ENCODE results near the gene IGSF8. TPM values are rescaled to one million over a fixed set of nuclear protein-coding genes. Genes with fewer than 3 reads are reported as not detected.

The IGSF8 gene, protein sequence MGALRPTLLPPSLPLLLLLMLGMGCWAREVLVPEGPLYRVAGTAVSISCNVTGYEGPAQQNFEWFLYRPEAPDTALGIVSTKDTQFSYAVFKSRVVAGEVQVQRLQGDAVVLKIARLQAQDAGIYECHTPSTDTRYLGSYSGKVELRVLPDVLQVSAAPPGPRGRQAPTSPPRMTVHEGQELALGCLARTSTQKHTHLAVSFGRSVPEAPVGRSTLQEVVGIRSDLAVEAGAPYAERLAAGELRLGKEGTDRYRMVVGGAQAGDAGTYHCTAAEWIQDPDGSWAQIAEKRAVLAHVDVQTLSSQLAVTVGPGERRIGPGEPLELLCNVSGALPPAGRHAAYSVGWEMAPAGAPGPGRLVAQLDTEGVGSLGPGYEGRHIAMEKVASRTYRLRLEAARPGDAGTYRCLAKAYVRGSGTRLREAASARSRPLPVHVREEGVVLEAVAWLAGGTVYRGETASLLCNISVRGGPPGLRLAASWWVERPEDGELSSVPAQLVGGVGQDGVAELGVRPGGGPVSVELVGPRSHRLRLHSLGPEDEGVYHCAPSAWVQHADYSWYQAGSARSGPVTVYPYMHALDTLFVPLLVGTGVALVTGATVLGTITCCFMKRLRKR
- polyA plus RNA-seq (2012; ENCODE audit: insufficient read depth, insufficient read length): 44.4 TPM

DNA sequence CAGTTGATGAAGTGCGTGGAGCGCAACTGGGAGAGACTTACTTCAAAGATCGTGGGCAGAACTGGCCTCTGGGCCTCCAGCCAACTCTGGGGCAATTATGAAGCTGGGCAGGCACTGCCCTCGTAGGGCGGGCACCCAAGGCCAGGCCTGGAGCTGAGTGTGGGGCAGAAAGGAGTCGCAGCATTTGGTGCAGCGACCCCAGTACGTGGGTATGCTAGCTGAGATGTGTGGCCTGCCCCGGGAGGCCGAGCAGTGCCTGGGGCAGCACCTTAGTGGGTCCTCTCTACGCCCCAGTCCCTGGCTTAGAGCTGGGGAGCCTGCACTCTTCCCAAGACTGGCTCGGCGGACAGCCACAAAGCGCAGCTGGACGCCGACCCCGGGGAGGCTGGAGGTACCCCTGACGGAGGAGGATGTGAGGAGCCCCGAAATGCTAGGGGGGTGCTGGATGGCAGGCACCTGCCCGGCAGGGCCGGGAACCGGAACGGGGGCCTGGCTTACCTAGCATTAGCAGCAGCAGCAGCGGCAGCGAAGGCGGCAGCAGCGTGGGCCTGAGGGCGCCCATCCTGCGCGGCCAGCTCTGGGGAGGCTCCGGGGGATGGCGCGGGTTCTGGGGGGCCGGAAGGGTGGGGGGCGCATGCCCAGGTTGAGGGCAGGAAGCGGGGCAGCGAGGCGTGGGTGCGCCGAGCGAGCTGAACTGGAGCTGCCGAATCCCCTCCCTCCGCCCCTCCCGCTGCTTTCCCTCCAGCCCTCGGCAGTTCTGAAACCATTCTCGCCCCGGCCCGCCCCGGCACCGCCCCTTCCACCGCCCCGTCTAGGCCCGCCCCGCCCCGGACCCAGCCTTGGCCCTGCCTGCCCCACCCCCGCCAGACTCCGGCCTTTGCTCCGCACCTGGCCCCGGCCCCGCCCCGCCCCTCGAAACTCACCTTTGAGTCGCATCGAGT, at the start of gene IGSF8:
TSS of gene IGSF8 (minus strand) at position 709 of the 941 bp plus-strand sequence. CDS start at position 562, 147 bp downstream.
- H3K4me3 ChIP-seq (ENCODE audit: low read length): peak within 1 kb of the TSS; percentile 88
- DNase-seq (ENCODE audit: low read depth, low spot score): peak; percentile 90

DNA sequence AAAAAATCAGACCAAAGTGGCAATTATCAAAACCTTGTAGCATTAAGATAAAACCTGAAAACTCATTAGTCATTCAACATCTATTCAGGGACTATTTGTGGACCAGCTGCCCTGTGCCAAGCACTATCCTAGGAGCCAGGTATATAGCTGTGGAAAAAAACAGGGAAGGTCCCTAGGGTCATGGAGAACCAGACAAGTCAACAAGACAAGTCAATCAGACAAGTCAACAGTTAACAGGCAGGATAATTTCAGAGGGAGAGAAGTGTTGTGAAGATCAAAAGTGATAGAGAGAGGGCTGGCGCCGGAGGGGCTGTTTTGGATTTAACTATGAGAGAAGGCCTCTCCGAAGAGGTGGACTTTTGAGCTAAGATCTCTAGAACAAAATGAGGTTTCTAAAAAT, 49.7 kb upstream of the IGSF8 start:
- DNase-seq (ENCODE audit: low read depth, low spot score): no peak

DNA sequence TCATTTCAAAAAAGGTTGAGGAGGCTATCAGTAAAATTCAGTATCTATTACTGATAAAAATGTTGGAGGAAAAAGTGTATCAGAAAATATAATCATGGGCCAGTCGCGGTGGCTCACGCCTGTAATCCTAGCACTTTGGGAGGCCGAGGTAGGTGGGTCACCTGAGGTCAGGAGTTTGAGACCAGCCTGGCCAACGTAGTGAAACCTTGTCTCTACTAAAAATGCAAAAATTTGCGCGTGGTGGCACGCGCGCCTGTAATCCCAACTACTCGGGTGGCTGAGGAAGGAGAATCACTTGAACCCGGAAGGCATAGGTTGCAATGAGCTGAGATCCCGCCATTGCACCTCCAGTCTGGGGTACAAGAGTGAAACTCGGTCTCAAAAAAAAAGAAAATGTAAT, 47.7 kb upstream of the IGSF8 start:
- no peak overlapping the region for H3K4me3 ChIP-seq (ENCODE audit: low read length)
- no peak for DNase-seq (ENCODE audit: low read depth, low spot score)

More for the DNA sequence above, 49.7 kb upstream of the IGSF8 start:
- no peak overlapping the region for H3K4me3 ChIP-seq (ENCODE audit: low read length)

DNA sequence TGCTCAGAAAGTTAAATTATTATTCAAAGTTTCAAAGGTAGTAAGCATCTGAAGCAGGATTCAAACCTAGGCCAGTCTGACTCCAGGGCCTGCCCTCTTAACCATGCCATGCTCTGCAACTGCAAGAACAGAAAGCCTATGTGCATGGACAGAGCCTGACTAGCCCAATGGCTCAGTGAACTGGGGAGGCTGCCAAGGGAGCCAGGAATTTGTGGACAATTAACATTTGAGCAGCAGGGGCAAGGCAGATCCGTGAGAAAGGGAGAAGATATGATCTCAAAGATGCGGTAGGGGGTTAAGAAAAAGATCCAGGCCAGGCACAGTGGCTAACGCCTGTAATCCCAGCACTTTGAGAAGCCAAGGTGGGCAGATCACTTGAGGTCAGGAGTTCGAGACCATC, 46.5 kb upstream of the IGSF8 start:
- no peak for DNase-seq (ENCODE audit: low read depth, low spot score)
- H3K4me3 ChIP-seq (ENCODE audit: low read length): no peak overlapping the region

DNA sequence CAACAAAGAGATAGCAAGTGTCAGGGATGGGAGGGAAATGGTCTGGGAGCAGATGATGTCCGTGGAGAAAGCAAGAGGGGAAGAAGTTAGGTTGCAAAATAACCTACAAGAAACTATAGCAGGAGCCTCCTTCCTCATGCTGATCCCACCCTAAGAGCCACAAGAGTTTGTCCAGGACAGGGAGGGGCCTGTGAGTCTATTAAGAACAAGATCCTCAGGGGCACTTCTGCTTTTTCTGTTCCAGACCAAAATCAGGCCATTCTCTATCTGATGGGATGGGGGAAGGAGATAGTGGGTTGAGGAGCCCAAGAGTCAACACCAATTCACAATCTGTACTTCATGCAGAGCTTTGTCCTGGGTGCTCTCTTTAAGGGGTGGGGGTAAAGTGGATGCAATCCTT, 45.3 kb upstream of the IGSF8 start:
- no peak for DNase-seq (ENCODE audit: low read depth, low spot score)
- H3K4me3 ChIP-seq (ENCODE audit: low read length): no peak overlapping the region

DNA sequence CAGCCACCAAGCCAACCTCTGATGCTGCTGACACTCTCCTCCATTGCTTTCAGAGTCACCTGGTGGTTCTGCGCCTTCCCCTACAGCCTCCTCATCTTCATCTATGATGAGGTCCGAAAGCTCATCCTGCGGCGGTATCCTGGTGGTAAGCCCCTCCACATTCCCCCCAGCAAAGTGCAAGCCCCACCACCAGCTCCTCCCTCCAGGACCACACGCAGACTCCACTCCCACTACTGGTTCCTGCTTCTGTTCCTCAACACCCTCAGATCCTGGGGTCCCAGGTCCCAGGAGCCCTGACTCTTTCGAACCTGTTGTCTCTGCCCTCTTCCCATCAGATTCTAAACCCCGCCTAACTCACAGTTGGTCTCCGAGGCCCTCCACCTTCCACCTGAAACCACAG, 41.4 kb upstream of the IGSF8 start:
- H3K4me3 ChIP-seq (ENCODE audit: low read length): no peak overlapping the region
- DNase-seq (ENCODE audit: low read depth, low spot score): no peak

DNA sequence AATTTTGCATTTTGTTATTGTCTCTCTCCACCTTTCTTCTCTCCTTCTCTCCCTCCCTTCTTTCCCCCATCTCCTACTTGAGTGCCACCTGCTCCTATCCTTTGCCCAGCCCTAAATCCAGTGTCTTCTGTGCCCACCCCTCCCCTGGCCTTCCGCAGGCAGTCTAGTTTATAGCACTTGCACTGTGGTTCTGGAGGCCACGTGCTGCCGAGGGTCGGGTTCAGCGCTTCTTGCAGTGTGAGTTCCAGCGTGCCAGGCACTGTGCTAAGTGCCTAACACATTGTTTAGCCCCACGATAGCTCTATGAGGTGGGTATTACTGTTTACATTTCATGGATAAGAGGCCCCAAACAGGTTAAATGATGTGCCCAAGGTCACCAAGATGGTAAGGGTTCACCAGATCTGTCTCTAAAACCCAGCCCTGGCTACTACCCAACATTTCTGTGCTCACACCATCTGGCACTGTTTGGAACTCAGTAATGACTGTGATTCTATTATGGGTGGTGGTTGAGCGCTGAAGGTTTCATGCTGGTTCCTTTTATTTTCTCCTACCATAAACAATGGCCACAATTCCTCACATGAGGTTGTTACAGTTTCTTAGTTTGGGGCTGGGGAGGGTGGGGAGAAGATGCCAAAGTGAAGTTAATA, 38.9 kb upstream of the IGSF8 start:
- no peak for DNase-seq (ENCODE audit: low read depth, low spot score)
- no peak overlapping the region for H3K4me3 ChIP-seq (ENCODE audit: low read length)

DNA sequence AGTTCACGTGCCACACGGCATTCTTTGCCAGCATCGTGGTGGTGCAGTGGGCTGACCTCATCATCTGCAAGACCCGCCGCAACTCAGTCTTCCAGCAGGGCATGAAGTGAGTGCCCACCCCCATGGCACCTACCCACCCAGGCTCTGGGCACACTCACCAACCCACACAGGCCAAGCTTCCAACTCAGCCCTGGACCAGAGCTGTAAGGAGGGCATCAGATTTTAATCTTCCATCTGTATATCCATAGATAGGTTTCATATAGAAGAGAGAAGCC, 38.4 kb upstream of the IGSF8 start:
- DNase-seq (ENCODE audit: low read depth, low spot score): no peak
- H3K4me3 ChIP-seq (ENCODE audit: low read length): no peak overlapping the region

DNA sequence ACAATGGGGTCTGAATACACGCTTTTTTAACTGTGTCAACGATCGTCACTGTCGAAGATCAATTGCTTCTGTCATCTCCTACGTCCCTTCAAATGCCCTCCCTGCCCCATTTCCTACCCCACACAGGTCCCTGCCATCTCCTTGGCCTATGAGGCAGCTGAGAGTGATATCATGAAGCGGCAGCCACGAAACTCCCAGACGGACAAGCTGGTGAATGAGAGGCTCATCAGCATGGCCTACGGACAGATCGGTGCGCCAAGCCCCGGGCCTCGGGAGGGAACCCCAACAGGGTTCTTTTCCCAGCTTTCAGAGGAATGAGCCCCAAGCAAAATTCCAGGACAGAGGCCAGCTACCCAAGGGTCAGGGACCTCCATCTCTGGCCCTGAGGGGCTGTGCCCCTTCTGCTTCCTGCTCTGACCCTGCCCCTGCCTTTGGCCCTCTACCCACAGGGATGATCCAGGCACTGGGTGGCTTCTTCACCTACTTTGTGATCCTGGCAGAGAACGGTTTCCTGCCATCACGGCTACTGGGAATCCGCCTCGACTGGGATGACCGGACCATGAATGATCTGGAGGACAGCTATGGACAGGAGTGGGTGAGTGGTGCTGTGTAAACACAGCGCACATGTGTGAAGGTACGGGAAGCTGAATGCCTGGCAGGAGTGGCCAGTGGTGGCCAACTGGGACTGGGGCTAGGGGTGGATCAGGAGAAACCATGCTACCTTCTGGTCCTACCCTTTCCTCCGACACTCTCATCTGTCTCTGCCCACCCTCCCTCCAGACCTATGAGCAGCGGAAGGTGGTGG, 37.9 kb upstream of the IGSF8 start:
- no peak for DNase-seq (ENCODE audit: low read depth, low spot score)

DNA sequence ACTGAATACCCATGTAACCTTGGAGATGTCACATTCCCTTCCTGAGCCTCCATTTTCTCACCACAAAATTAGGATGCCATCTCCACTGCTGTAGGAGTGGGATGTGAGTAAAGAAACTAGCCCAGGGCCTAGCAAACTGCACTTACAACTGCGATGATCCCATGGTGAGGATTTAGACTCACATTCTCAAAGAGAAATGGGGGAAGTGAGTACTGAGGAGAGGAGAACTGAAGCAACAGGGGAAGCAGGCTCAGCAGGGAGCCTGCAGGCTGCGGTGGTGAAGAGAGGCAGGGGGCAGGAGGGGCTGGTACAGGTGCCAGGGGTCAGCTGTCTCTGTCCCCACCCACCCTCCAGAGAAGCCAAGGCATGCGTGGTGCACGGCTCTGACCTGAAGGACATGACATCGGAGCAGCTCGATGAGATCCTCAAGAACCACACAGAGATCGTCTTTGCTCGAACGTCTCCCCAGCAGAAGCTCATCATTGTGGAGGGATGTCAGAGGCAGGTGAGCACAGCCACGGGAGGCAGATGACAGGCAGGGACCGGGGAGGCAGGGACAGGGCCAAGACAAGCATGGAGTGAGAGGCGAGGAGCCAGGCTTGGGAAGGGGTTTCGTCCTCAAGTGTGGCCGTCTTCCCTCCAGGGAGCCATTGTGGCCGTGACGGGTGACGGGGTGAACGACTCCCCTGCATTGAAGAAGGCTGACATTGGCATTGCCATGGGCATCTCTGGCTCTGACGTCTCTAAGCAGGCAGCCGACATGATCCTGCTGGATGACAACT, 36.6 kb upstream of the IGSF8 start:
- H3K4me3 ChIP-seq (ENCODE audit: low read length): no peak overlapping the region
- DNase-seq (ENCODE audit: low read depth, low spot score): no peak

More for the DNA sequence above, 37.9 kb upstream of the IGSF8 start:
- no peak overlapping the region for H3K4me3 ChIP-seq (ENCODE audit: low read length)

DNA sequence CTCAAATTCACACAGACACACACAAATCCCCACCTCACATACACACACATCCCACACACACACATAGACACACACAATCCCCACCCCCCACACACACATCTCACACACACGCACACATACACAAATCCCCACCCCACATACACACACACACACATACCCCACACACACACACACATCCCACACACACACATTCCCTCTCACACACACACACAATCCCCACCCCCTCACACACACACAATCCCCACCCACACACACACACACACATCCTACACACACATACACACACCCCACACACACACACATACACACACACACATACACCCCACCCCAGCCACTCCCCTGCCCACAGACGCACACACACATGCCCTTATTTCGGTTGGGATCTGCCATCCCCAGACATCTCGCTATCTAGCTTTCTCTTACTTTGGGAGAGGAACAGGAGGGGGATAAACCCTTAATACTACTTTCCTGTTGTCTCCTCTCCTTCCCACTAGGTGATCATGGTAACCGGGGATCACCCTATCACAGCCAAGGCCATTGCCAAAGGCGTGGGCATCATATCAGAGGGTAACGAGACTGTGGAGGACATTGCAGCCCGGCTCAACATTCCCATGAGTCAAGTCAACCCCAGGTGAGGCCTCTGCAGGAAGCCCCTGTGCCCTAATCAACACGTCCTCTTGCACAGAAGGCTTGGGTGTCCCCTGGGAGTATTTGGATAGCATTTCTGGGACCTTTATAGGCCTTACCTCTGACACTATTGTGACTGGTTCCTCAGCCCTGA, 35.8 kb upstream of the IGSF8 start:
- no peak for DNase-seq (ENCODE audit: low read depth, low spot score)
- no peak overlapping the region for H3K4me3 ChIP-seq (ENCODE audit: low read length)

DNA sequence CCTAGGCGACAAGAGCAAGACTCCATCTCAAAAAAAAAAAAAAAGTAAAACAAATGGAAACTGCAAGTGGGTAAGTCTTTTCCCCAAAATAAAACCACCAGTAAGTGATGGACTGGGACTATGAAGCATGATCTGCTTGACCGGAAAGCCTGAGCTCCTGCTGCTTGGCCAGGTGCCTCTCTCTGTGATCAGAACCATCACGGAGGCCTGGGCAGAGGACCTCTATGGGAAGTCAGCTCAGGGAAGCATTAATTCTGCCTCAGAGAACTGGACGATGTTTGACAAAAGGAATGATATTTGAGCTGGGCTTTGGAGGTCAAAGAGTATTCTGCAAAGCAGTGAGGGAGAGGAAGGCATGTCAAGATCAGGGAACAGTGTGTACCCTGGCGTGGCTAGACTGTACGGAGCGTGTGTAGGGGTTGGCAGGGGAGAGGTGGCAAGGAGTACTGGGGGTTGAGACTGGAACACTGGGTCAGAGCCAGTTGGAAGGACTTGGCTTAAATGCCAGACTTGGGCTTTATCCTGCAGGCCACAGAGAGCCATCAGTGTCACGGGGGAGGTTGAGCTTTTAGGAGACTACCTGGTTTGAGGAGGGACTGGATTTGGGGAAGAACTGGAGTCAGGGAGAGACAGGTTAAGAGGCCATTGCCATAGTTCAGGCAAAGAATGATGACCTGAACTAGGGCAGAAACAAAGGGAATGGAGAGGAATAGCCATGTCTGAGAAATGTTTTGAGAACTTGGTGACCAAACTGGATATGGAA, 33.6 kb upstream of the IGSF8 start:
- no peak overlapping the region for H3K4me3 ChIP-seq (ENCODE audit: low read length)
- no peak for DNase-seq (ENCODE audit: low read depth, low spot score)

DNA sequence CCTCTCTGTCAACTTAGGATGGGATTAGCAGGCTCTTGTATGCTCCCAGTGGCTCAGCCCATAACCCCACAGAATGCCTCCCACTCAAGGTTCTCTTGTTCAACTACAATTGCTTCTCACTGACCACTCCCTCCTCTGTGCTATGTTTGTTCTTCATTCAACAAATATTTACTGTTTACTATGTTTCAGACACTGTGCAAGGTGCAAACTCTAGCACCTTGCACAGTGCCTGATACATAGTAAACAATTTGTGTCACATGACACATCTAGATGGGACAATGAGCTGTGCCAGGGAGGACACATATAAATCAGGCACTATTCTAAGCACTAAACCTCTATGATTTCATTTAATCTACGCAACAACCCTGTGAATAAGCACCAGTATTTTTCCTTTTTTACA, 32.5 kb upstream of the IGSF8 start:
- no peak overlapping the region for H3K4me3 ChIP-seq (ENCODE audit: low read length)
- no peak for DNase-seq (ENCODE audit: low read depth, low spot score)

DNA sequence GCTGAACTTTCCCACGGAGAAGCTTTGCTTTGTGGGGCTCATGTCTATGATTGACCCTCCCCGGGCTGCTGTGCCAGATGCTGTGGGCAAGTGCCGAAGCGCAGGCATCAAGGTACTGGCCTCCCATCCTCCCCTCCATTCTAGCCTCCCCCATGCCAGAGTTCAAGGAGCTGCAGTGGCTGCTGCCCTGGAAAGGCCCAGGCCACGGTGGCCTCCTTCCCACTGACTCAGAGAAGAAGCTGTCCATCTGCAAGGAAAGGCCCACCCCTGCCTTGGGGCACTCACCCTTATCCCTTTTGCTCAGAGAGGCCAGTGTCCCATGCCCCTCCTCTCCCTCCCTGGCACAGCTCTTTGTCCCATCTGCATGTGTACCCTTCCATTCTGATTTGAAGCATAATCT, 32.1 kb upstream of the IGSF8 start:
- DNase-seq (ENCODE audit: low read depth, low spot score): no peak
- H3K4me3 ChIP-seq (ENCODE audit: low read length): no peak overlapping the region

DNA sequence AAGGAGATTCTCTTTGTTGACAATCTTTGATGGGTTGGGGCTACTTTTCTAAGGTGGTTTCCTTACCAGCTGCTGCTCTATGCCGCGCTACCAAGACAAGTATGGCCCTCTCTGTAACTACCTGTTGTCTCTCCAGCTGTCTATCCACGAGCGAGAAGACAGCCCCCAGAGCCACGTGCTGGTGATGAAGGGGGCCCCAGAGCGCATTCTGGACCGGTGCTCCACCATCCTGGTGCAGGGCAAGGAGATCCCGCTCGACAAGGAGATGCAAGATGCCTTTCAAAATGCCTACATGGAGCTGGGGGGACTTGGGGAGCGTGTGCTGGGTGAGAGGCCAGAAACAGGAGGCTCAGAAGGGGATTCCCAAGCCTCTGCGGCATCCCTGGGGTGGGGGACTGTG, 31.5 kb upstream of the IGSF8 start:
- H3K4me3 ChIP-seq (ENCODE audit: low read length): no peak overlapping the region

DNA sequence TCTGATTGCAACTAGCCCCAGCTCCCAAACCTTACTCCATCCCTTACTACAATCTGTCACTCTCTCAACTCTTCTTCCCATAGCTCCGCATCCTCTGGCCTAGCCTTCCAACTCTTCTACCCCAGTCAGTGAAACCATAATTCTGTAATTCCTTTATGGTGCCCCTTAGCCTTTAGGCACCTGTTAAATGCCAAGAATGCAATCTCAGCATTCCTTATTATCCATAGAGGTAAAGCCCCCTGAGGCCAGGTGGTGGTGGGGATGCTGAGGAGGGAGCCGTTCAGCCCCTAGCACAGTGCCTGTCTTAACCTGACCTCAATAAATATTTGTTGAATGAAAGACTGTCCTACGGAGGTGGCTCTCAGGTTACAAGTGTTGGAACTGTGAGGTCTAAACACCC, 31.1 kb upstream of the IGSF8 start:
- DNase-seq (ENCODE audit: low read depth, low spot score): no peak
- no peak overlapping the region for H3K4me3 ChIP-seq (ENCODE audit: low read length)

More for the DNA sequence above, 31.5 kb upstream of the IGSF8 start:
- DNase-seq (ENCODE audit: low read depth, low spot score): no peak

DNA sequence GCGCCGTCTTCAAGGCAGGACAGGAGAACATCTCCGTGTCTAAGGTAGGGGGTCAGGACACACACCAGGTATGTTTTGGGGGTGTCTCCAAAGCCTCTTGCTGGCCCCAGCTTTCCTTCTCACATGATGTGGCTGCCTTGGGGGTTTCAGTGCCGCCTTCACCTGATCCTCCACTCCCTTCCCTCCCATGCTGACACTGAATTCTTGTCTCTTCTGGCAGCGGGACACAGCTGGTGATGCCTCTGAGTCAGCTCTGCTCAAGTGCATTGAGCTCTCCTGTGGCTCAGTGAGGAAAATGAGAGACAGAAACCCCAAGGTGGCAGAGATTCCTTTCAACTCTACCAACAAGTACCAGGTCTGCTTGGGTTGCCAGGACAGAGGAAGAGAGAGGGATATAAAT, 30.6 kb upstream of the IGSF8 start:
- no peak overlapping the region for H3K4me3 ChIP-seq (ENCODE audit: low read length)
- no peak for DNase-seq (ENCODE audit: low read depth, low spot score)
